ENCODE results near the gene ITPR2. TPM values are rescaled to one million over a fixed set of nuclear protein-coding genes. Genes with fewer than 3 reads are reported as not detected.

ITPR2 gene
- total RNA-seq, 2 donors from 2014 or later, result 14.8 to 74.4 TPM

DNA sequence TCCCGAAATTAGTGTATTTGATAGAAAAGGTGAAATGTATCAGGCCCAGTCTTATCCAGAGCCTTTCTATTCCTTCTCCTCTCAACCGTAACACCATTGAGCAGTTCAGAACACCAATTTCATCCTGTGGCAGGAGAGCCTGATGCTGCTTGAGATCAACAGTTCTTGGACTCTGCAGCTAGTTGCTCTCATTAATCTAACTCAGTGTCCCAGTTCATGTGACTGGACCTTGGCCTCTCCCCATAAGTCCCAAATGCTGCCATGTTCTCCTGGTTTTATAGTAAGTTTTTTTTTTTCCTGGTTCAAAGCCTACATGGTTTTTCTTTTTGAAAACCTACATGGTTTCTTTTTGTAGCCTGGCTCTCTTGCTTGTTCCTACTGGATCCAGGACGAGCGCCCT lies 293.9 kb downstream of the ITPR2 start:
- no peak overlapping the region for H3K4me3 ChIP-seq (ENCODE audit: low read length)
- WGBS, 2 experiments (ENCODE audit: insufficient coverage in 1 of 2, insufficient read length in 1 of 2), result 81 to 90% methylated on average over 4 of the region's 4 CpGs

DNA sequence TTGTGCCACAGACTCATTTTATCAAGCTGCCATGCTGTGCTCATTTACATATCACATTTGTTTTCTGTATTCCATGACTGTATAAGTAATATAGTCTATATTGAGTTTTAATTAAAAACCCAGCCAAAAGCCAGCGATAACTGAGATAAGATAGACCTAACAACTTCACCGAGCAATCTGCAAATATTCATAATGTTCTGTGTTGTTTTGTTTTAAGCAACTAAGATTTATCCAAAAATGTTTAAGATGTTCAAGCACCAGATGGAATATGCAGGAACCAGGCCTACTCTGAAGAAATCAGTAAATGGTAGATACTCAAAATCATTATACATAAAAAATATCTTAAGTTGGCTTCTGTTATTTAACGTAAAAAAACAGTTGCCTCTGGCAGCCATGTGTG lies 295.3 kb downstream of the ITPR2 start:
- H3K36me3 Mint-ChIP-seq (ENCODE audit: low read depth), result no peaks in the 10 kb centered on the region
- H3K27me3 ChIP-seq (ENCODE audit: control insufficient read depth, insufficient read depth, low read length, poor library complexity, severe bottlenecking), result no peaks in the 10 kb centered on the region
- TF ChIP-seq CTCF (conservative IDR thresholded peaks at IDR 0.05), result no peak
- DNase-seq, result no peak
- 95 to 100% methylated on average over 1 to 3 of the region's 3 CpGs for WGBS, 2 experiments (ENCODE audit: insufficient coverage in 1 of 2, insufficient read length in 1 of 2)
- no peak overlapping the region for H3K27ac Mint-ChIP-seq
- H3K9ac ChIP-seq (ENCODE audit: extremely low read depth, low read length, poor library complexity, severe bottlenecking), result no peak overlapping the region
- H3K27ac ChIP-seq (ENCODE audit: low read depth, low read length), result no peak overlapping the region
- H3K4me3 Mint-ChIP-seq, result no peak overlapping the region
- H3K4me1 Mint-ChIP-seq, result no peaks in the 10 kb centered on the region
- no peaks in the 10 kb centered on the region for H3K9me3 ChIP-seq (ENCODE audit: control insufficient read depth, low read length)
- H3K4me3 ChIP-seq (ENCODE audit: low read length), result no peak overlapping the region
- no peaks in the 10 kb centered on the region for H3K9me3 Mint-ChIP-seq
- no peaks in the 10 kb centered on the region for H3K4me1 ChIP-seq (ENCODE audit: control insufficient read depth, insufficient read depth, low read length)
- H3K36me3 ChIP-seq (ENCODE audit: control insufficient read depth, insufficient read depth, low read length), result no peaks in the 10 kb centered on the region
- H3K27me3 Mint-ChIP-seq (ENCODE audit: insufficient read depth), result no peaks in the 10 kb centered on the region

More for the DNA sequence above, 293.9 kb downstream of the ITPR2 start:
- Mint-ChIP-seq H3K4me1 (no peaks in the 10 kb centered on the region), H3K9me3 (no peaks in the 10 kb centered on the region), H3K36me3 (ENCODE audit: low read depth) (no peaks in the 10 kb centered on the region), H3K4me3 (no peak overlapping the region), H3K27me3 (ENCODE audit: insufficient read depth) (no peaks in the 10 kb centered on the region), H3K27ac (no peak overlapping the region)
- Histone ChIP-seq H3K9me3 (ENCODE audit: control insufficient read depth, low read length) (no peaks in the 10 kb centered on the region), H3K4me1 (ENCODE audit: control insufficient read depth, insufficient read depth, low read length) (no peaks in the 10 kb centered on the region), H3K27me3 (ENCODE audit: control insufficient read depth, insufficient read depth, low read length, poor library complexity, severe bottlenecking) (no peaks in the 10 kb centered on the region), H3K36me3 (ENCODE audit: control insufficient read depth, insufficient read depth, low read length) (no peaks in the 10 kb centered on the region), H3K9ac (ENCODE audit: extremely low read depth, low read length, poor library complexity, severe bottlenecking) (no peak overlapping the region), H3K27ac (ENCODE audit: low read depth, low read length) (no peak overlapping the region)
- TF ChIP-seq CTCF (conservative IDR thresholded peaks at IDR 0.05), result no peak
- no peak for DNase-seq

DNA sequence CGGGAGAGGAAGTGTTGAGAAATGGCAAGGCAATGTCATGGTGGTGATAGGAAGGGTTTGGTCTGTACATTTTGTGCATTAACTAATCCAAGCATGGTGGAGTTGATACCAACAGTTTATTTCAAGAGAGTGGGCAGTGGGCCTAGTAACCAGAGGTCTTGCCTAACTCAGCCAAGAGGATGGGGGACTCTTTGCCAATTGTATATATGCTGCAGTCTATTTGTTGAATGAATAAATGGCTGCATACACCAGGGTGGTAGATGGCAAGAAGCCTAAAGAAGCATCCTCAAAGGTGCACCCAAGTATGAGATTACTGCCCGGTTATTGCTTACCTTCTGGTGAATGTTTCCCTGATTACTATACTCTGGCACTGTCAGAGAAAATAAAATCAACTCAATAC lies 295.9 kb downstream of the ITPR2 start:
- H3K9ac ChIP-seq (ENCODE audit: extremely low read depth, low read length, poor library complexity, severe bottlenecking), result no peak overlapping the region
- TF ChIP-seq CTCF (conservative IDR thresholded peaks at IDR 0.05), result no peak
- DNase-seq, result no peak
- H3K4me1 ChIP-seq (ENCODE audit: control insufficient read depth, insufficient read depth, low read length), result no peaks in the 10 kb centered on the region
- no peaks in the 10 kb centered on the region for H3K9me3 ChIP-seq (ENCODE audit: control insufficient read depth, low read length)
- Mint-ChIP-seq H3K9me3 (no peaks in the 10 kb centered on the region), H3K4me1 (no peaks in the 10 kb centered on the region), H3K27ac (no peak overlapping the region), H3K27me3 (ENCODE audit: insufficient read depth) (no peaks in the 10 kb centered on the region), H3K4me3 (no peak overlapping the region), H3K36me3 (ENCODE audit: low read depth) (no peaks in the 10 kb centered on the region)
- no peaks in the 10 kb centered on the region for H3K27me3 ChIP-seq (ENCODE audit: control insufficient read depth, insufficient read depth, low read length, poor library complexity, severe bottlenecking)
- 94 to 96% methylated on average over 2 of the region's 2 CpGs for WGBS, 2 experiments (ENCODE audit: insufficient coverage in 1 of 2, insufficient read length in 1 of 2)
- no peaks in the 10 kb centered on the region for H3K36me3 ChIP-seq (ENCODE audit: control insufficient read depth, insufficient read depth, low read length)
- H3K4me3 ChIP-seq (ENCODE audit: low read length), result no peak overlapping the region
- no peak overlapping the region for H3K27ac ChIP-seq (ENCODE audit: low read depth, low read length)

Data from endodermal cell (in vitro differentiated cells).